IPS-15b (cell line): ENCODE measurements around the gene SERPINB5.

Source experiments
- H3K27me3 ChIP-seq: one replicate; pipeline ENCODE4 v1.6.1; 2013; ENCODE audit warnings: low read length; ENCODE audit not compliant: control insufficient read depth, insufficient read depth
- H3K36me3 ChIP-seq: one replicate; pipeline ENCODE4 v1.6.1; 2013; ENCODE audit warnings: low read length; ENCODE audit not compliant: control insufficient read depth, insufficient read depth
- H3K4me1 ChIP-seq: one replicate; pipeline ENCODE4 v1.6.1; 2013; ENCODE audit warnings: mild to moderate bottlenecking, low read length; ENCODE audit not compliant: control insufficient read depth, insufficient read depth
- H3K4me3 ChIP-seq: one replicate; pipeline ENCODE4 v1.5.1; 2013; ENCODE audit warnings: low read depth, low read length
- H3K9ac ChIP-seq: one replicate; pipeline ENCODE4 v1.6.1; 2013; ENCODE audit warnings: low read depth, mild to moderate bottlenecking, low read length
- H3K9me3 ChIP-seq: one replicate; pipeline ENCODE4 v1.6.1; 2013; ENCODE audit warnings: mild to moderate bottlenecking, low read length; ENCODE audit not compliant: control insufficient read depth, insufficient read depth

Gene SERPINB5

GRCh38 chr18:63506336-63506646 lies 29.5 kb downstream of the SERPINB5 start:
- H3K9ac ChIP-seq = no peak overlapping the region
- H3K4me1 ChIP-seq = peaks cover 2% of the 10 kb centered on the region
- no peaks in the 10 kb centered on the region for H3K36me3 ChIP-seq
- H3K9me3 ChIP-seq = no peaks in the 10 kb centered on the region
- H3K4me3 ChIP-seq = no peak overlapping the region
- no peaks in the 10 kb centered on the region for H3K27me3 ChIP-seq

- Histone ChIP-seq H3K9ac (no peak overlapping the region), H3K4me1 (peaks cover 4% of the 10 kb centered on the region), H3K36me3 (no peaks in the 10 kb centered on the region), H3K27me3 (no peaks in the 10 kb centered on the region), H3K9me3 (no peaks in the 10 kb centered on the region), H3K4me3 (no peak overlapping the region)
Measured at GRCh38 chr18:63508596-63508995, 31.8 kb downstream of the SERPINB5 start.

- Histone ChIP-seq H3K4me3 (no peak overlapping the region), H3K27me3 (no peaks in the 10 kb centered on the region), H3K9me3 (no peaks in the 10 kb centered on the region), H3K36me3 (no peaks in the 10 kb centered on the region), H3K9ac (no peak overlapping the region), H3K4me1 (peaks cover 15% of the 10 kb centered on the region)
Measured at GRCh38 chr18:63511285-63511684, 34.5 kb downstream of the SERPINB5 start.

- H3K9ac ChIP-seq = no peak overlapping the region
- no peaks in the 10 kb centered on the region for H3K27me3 ChIP-seq
- peaks cover 15% of the 10 kb centered on the region for H3K4me1 ChIP-seq
- H3K9me3 ChIP-seq = no peaks in the 10 kb centered on the region
- H3K36me3 ChIP-seq = no peaks in the 10 kb centered on the region
- peak overlapping the region; percentile 9 for H3K4me3 ChIP-seq
Measured at GRCh38 chr18:63514326-63514725, 37.6 kb downstream of the SERPINB5 start.

- Histone ChIP-seq H3K4me3 (no peak overlapping the region), H3K27me3 (no peaks in the 10 kb centered on the region), H3K4me1 (peaks cover 15% of the 10 kb centered on the region), H3K9ac (no peak overlapping the region), H3K9me3 (no peaks in the 10 kb centered on the region), H3K36me3 (no peaks in the 10 kb centered on the region)
Measured at GRCh38 chr18:63514888-63515678, 38.3 kb downstream of the SERPINB5 start.

GRCh38 chr18:63515801-63516200 lies 39.0 kb downstream of the SERPINB5 start:
- Histone ChIP-seq H3K9me3 (no peaks in the 10 kb centered on the region), H3K4me1 (peaks cover 15% of the 10 kb centered on the region), H3K4me3 (no peak overlapping the region), H3K9ac (no peak overlapping the region), H3K36me3 (no peaks in the 10 kb centered on the region), H3K27me3 (no peaks in the 10 kb centered on the region)

- no peaks in the 10 kb centered on the region for H3K9me3 ChIP-seq
- no peak overlapping the region for H3K9ac ChIP-seq
- H3K4me1 ChIP-seq = peaks cover 13% of the 10 kb centered on the region
- no peak overlapping the region for H3K4me3 ChIP-seq
- no peaks in the 10 kb centered on the region for H3K36me3 ChIP-seq
- H3K27me3 ChIP-seq = no peaks in the 10 kb centered on the region
Measured at GRCh38 chr18:63518178-63519012, 41.6 kb downstream of the SERPINB5 start.

- no peaks in the 10 kb centered on the region for H3K27me3 ChIP-seq
- H3K36me3 ChIP-seq = no peaks in the 10 kb centered on the region
- H3K9ac ChIP-seq = no peak overlapping the region
- peaks cover 3% of the 10 kb centered on the region for H3K4me1 ChIP-seq
- H3K9me3 ChIP-seq = no peaks in the 10 kb centered on the region
- no peak overlapping the region for H3K4me3 ChIP-seq
Measured at GRCh38 chr18:63520053-63520685, 43.4 kb downstream of the SERPINB5 start.

GRCh38 chr18:63523660-63524059 lies 46.9 kb downstream of the SERPINB5 start:
- no peaks in the 10 kb centered on the region for H3K36me3 ChIP-seq
- no peaks in the 10 kb centered on the region for H3K9me3 ChIP-seq
- peaks cover 3% of the 10 kb centered on the region for H3K4me1 ChIP-seq
- no peaks in the 10 kb centered on the region for H3K27me3 ChIP-seq
- H3K9ac ChIP-seq = no peak overlapping the region
- H3K4me3 ChIP-seq = no peak overlapping the region

GRCh38 chr18:63527251-63527650 lies 50.5 kb downstream of the SERPINB5 start:
- peaks cover 3% of the 10 kb centered on the region for H3K4me1 ChIP-seq
- no peaks in the 10 kb centered on the region for H3K36me3 ChIP-seq
- H3K27me3 ChIP-seq = no peaks in the 10 kb centered on the region
- H3K4me3 ChIP-seq = no peak overlapping the region
- no peak overlapping the region for H3K9ac ChIP-seq
- H3K9me3 ChIP-seq = no peaks in the 10 kb centered on the region

GRCh38 chr18:63528863-63529492 lies 52.2 kb downstream of the SERPINB5 start:
- Histone ChIP-seq H3K9me3 (no peaks in the 10 kb centered on the region), H3K36me3 (no peaks in the 10 kb centered on the region), H3K4me3 (no peak overlapping the region), H3K4me1 (no peaks in the 10 kb centered on the region), H3K27me3 (no peaks in the 10 kb centered on the region), H3K9ac (no peak overlapping the region)
